WTC11 (cell line): ENCODE results near the gene AHRR. TPM values are rescaled to one million over a fixed set of nuclear protein-coding genes. Genes with fewer than 3 reads are reported as not detected.

Experiments used
- ATAC-seq: fragments of 200-7000 bp; cut with Tn5 transposase; 2 replicates; pipeline ENCODE4 v1.10.0; 2021; ENCODE audit warnings: mild to moderate bottlenecking, moderate library complexity
- CTCF ChIA-PET: fragments of 300-600 bp; sonication (Branson Sonifier 250); formaldehyde crosslinking; loops from one replicate; lab custom pipeline; 2021; ENCODE audit warnings: antibody characterized with exemption; lab: Charles Lee
- POLR2A ChIA-PET: fragments of 350-600 bp; sonication (Branson Sonifier 250); formaldehyde crosslinking; loops from one replicate; lab custom pipeline; 2021; ENCODE audit warnings: antibody characterized with exemption; lab: Charles Lee
- DNase-seq: peaks from one replicate; pipeline ENCODE4 v3.0.0; 2021; ENCODE audit warnings: low spot score
- H3K27ac Mint-ChIP-seq: 2 replicates; pipeline ENCODE4 v1.8.0; 2021; ENCODE audit warnings: mixed read lengths
- H3K27me3 Mint-ChIP-seq: 2 replicates; pipeline ENCODE4 v1.8.0; 2021; ENCODE audit warnings: low read depth, mild to moderate bottlenecking, moderate library complexity, mixed read lengths
- H3K36me3 Mint-ChIP-seq: 2 replicates; pipeline ENCODE4 v1.8.0; 2021; ENCODE audit warnings: mixed read lengths
- H3K4me1 Mint-ChIP-seq: 2 replicates; pipeline ENCODE4 v1.8.0; 2022; ENCODE audit warnings: mixed read lengths
- H3K4me3 Mint-ChIP-seq: 2 replicates; pipeline ENCODE4 v1.8.0; 2021; ENCODE audit warnings: mild to moderate bottlenecking, moderate library complexity, mixed read lengths
- H3K9me3 Mint-ChIP-seq: 2 replicates; pipeline ENCODE4 v1.8.0; 2021; ENCODE audit warnings: mixed read lengths
- AR ChIP-seq: fragments of 250-450 bp; sonication (Bioruptor Pico); IDR thresholded peaks from 2 replicates; pipeline ENCODE4 v1.9.0; 2021; ENCODE audit warnings: mild to moderate bottlenecking
- FOXP4 ChIP-seq: sonication (generic); formaldehyde crosslinking; IDR thresholded peaks from 2 replicates; pipeline ENCODE4 v1.8.0; 2022; ENCODE audit warnings: mild to moderate bottlenecking, missing genetic modification reagents
- JAZF1 ChIP-seq: fragments of 250-450 bp; sonication (Bioruptor Pico); IDR thresholded peaks from 2 replicates; pipeline ENCODE4 v1.9.0; 2021; ENCODE audit warnings: moderate library complexity, mild to moderate bottlenecking, inconsistent platforms
- MXD4 ChIP-seq: fragments of 250-450 bp; sonication (Bioruptor Pico); IDR thresholded peaks from 2 replicates; pipeline ENCODE4 v1.8.0; 2021; ENCODE audit warnings: mild to moderate bottlenecking, moderate library complexity, borderline replicate concordance
- RORB ChIP-seq: fragments of 250-450 bp; sonication (Bioruptor Pico); IDR thresholded peaks from 2 replicates; pipeline ENCODE4 v1.9.0; 2021; ENCODE audit warnings: mild to moderate bottlenecking
- SP1 ChIP-seq: sonication (generic); formaldehyde crosslinking; conservative IDR thresholded peaks from 2 replicates; pipeline ENCODE4 v1.8.1; 2022; ENCODE audit warnings: missing genetic modification reagents
- TEAD1 ChIP-seq: sonication (generic); formaldehyde crosslinking; IDR thresholded peaks from 2 replicates; pipeline ENCODE4 v1.8.0; 2022; ENCODE audit warnings: mild to moderate bottlenecking, missing genetic modification reagents
- TEAD4 ChIP-seq: sonication (generic); formaldehyde crosslinking; IDR thresholded peaks from 2 replicates; pipeline ENCODE4 v1.8.0; 2022; ENCODE audit warnings: mild to moderate bottlenecking, missing genetic modification reagents
- ZBTB21 ChIP-seq: sonication (generic); formaldehyde crosslinking; IDR thresholded peaks from 2 replicates; pipeline ENCODE4 v1.8.1; 2023; ENCODE audit warnings: mild to moderate bottlenecking, missing genetic modification reagents, borderline replicate concordance
- ZNF219 ChIP-seq: sonication (generic); formaldehyde crosslinking; IDR thresholded peaks from 2 replicates; pipeline ENCODE4 v1.8.0; 2023; ENCODE audit warnings: missing genetic modification reagents, mild to moderate bottlenecking, borderline replicate concordance
- ZNF263 ChIP-seq: sonication (generic); formaldehyde crosslinking; IDR thresholded peaks from 2 replicates; pipeline ENCODE4 v1.8.1; 2022; ENCODE audit warnings: low read depth, mild to moderate bottlenecking, moderate library complexity, missing genetic modification reagents
- ZNF512 ChIP-seq: sonication (generic); formaldehyde crosslinking; IDR thresholded peaks from 2 replicates; pipeline ENCODE4 v1.8.1; 2022; ENCODE audit warnings: missing genetic modification reagents, borderline replicate concordance
- total RNA-seq: library from RNA; stranded (reverse); gene quantifications from 3 replicates; pipeline ENCODE4 v1.2.3, GENCODE V29; 2021
- TF ChIP-seq, protein P1 (sequence below): sonication (generic); formaldehyde crosslinking; IDR thresholded peaks from 2 replicates; pipeline ENCODE4 v1.8.0; 2023; ENCODE audit warnings: missing genetic modification reagents
- TF ChIP-seq, protein P2 (sequence below): sonication (generic); formaldehyde crosslinking; IDR thresholded peaks from 2 replicates; pipeline ENCODE4 v1.8.0; 2023; ENCODE audit warnings: mild to moderate bottlenecking, missing genetic modification reagents
- TF ChIP-seq, protein P3 (sequence below): fragments of 250-450 bp; sonication (Bioruptor Pico); conservative IDR thresholded peaks from 2 replicates; pipeline ENCODE4 v1.9.0; 2021; ENCODE audit warnings: mild to moderate bottlenecking
- TF ChIP-seq, protein P4 (sequence below): sonication (generic); formaldehyde crosslinking; IDR thresholded peaks from 2 replicates; pipeline ENCODE4 v1.8.1; 2023; ENCODE audit warnings: mild to moderate bottlenecking, missing genetic modification reagents, moderate library complexity

The AHRR gene
- total RNA-seq, 1 experiment from 2014 or later: 4.5 TPM

GRCh38 chr5:463301-463700 is 141.8 kb downstream of the AHRR start (continued):
- TF ChIP-seq JAZF1 (no peak), SP1 (no peak), AR (no peak), ZNF512 (CRISPR knock-in tag) (no peak)

- CTCF ChIA-PET: interaction anchor here (1.4 kb wide), 1 partner anchor 18 kb away, joined by 5 read pairs; no protein-coding TSS in a partner anchor
- peaks cover 40% of the 10 kb centered on the region for H3K36me3 Mint-ChIP-seq
- no peaks in the 10 kb centered on the region for H3K27me3 Mint-ChIP-seq
- H3K4me1 Mint-ChIP-seq: no peaks in the 10 kb centered on the region
- ATAC-seq: no peak
- DNase-seq: peak; percentile 6
- no peak overlapping the region for H3K4me3 Mint-ChIP-seq
- TF ChIP-seq ZNF263 (CRISPR knock-in tag): no peak
- TF ChIP-seq TEAD1 (CRISPR knock-in tag): no peak
- TF ChIP-seq, protein P1, sequence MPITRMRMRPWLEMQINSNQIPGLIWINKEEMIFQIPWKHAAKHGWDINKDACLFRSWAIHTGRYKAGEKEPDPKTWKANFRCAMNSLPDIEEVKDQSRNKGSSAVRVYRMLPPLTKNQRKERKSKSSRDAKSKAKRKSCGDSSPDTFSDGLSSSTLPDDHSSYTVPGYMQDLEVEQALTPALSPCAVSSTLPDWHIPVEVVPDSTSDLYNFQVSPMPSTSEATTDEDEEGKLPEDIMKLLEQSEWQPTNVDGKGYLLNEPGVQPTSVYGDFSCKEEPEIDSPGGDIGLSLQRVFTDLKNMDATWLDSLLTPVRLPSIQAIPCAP (CRISPR knock-in tag): no peak
- TF ChIP-seq TEAD4: no peak
- no peak for TF ChIP-seq ZBTB21 (CRISPR knock-in tag)
- TF ChIP-seq, protein P2, sequence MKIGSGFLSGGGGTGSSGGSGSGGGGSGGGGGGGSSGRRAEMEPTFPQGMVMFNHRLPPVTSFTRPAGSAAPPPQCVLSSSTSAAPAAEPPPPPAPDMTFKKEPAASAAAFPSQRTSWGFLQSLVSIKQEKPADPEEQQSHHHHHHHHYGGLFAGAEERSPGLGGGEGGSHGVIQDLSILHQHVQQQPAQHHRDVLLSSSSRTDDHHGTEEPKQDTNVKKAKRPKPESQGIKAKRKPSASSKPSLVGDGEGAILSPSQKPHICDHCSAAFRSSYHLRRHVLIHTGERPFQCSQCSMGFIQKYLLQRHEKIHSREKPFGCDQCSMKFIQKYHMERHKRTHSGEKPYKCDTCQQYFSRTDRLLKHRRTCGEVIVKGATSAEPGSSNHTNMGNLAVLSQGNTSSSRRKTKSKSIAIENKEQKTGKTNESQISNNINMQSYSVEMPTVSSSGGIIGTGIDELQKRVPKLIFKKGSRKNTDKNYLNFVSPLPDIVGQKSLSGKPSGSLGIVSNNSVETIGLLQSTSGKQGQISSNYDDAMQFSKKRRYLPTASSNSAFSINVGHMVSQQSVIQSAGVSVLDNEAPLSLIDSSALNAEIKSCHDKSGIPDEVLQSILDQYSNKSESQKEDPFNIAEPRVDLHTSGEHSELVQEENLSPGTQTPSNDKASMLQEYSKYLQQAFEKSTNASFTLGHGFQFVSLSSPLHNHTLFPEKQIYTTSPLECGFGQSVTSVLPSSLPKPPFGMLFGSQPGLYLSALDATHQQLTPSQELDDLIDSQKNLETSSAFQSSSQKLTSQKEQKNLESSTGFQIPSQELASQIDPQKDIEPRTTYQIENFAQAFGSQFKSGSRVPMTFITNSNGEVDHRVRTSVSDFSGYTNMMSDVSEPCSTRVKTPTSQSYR (CRISPR knock-in tag): no peak
- TF ChIP-seq ZNF512 (CRISPR knock-in tag): no peak
- TF ChIP-seq JAZF1: no peak
- TF ChIP-seq, all 79 proteins: peak for 0
- no peaks in the 10 kb centered on the region for H3K9me3 Mint-ChIP-seq
- no peak overlapping the region for H3K27ac Mint-ChIP-seq
- POLR2A ChIA-PET: no interaction called here
Measured at GRCh38 chr5:463952-464351, 142.4 kb downstream of the AHRR start.

- H3K27me3 Mint-ChIP-seq: no peaks in the 10 kb centered on the region
- peak; percentile 10 for DNase-seq
- peaks cover 35% of the 10 kb centered on the region for H3K36me3 Mint-ChIP-seq
- TF ChIP-seq FOXP4 (CRISPR knock-in tag) (no peak), MXD4 (no peak), RORB (CRISPR knock-in tag) (no peak), ZNF219 (no peak)
- TF ChIP-seq, protein P3, sequence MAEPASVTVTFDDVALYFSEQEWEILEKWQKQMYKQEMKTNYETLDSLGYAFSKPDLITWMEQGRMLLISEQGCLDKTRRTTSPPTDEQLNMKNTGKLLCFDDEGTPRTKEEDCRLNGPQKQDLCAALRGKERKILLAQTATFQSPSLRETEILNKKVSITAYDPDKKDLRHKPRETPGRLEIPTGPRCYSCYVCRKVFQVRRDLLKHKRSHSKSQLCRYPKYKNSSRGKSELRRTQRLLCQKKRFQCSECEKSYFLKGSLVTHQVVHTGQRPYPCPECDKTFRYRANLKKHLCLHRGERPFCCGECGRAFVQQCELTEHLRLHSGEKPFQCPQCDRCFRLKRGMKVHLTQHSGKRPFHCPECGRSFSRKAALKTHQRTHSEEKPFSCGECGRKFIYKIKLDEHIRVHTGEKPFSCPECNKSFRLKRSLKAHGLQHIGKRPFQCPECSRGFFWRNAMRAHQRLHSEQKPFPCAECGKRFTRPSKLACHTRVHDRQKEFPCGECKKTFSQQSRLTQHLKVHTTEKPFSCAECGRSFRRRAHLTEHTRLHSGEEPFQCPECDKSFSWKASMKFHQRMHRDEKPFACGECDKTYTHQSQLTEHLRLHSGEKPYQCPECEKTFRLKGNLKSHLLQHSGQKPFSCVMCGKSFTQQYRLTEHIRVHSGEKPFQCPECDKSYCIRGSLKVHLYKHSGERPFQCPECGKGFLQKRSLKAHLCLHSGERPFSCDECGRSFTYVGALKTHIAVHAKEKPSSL (CRISPR knock-in tag): no peak
- TF ChIP-seq, protein P4, sequence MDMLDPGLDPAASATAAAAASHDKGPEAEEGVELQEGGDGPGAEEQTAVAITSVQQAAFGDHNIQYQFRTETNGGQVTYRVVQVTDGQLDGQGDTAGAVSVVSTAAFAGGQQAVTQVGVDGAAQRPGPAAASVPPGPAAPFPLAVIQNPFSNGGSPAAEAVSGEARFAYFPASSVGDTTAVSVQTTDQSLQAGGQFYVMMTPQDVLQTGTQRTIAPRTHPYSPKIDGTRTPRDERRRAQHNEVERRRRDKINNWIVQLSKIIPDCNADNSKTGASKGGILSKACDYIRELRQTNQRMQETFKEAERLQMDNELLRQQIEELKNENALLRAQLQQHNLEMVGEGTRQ: no peak
- ChIA-PET POLR2A (no interaction called here), CTCF (interaction anchor here (0.9 to 1.4 kb wide), 2 partner anchors 18 to 33 kb away, joined by 4 to 5 read pairs; no protein-coding TSS in a partner anchor)
- H3K4me1 Mint-ChIP-seq: no peaks in the 10 kb centered on the region
- H3K27ac Mint-ChIP-seq: no peak overlapping the region
- no peak for ATAC-seq
- no peak overlapping the region for H3K4me3 Mint-ChIP-seq
- no peaks in the 10 kb centered on the region for H3K9me3 Mint-ChIP-seq
Measured at GRCh38 chr5:464446-464842, 142.9 kb downstream of the AHRR start.
